ENCODE results near the gene RCOR3.

Gene RCOR3

GRCh38 chr1:211336161-211336560, 77.0 kb downstream of the RCOR3 start:
- Histone ChIP-seq H4K20me1 (ENCODE audit: low read depth, low read length) (no peaks in the 10 kb centered on the region), H3K79me2 (ENCODE audit: insufficient read depth, low read length) (peaks cover 21% of the 10 kb centered on the region; the same call in 1 of the 2 replicates), H2AFZ (ENCODE audit: low read depth, low read length, severe bottlenecking) (no peak overlapping the region), H3K9me3 (ENCODE audit: insufficient read depth, low read length) (no peaks in the 10 kb centered on the region), H3K9ac (ENCODE audit: low read length) (peak overlapping the region; percentile 34), H3K27ac (ENCODE audit: low read depth, low read length) (peak overlapping the region; percentile 87), H3K4me2 (ENCODE audit: low read depth, low read length, poor library complexity, severe bottlenecking) (peak overlapping the region; percentile 73), H3F3A (ENCODE audit: insufficient read depth) (peaks cover 11% of the 10 kb centered on the region), H3K9me2 (replicated peaks; ENCODE audit: insufficient read depth, low read length) (no peaks in the 10 kb centered on the region), H3K27me3 (ENCODE audit: low read length) (no peaks in the 10 kb centered on the region), H3K36me3 (ENCODE audit: low read length) (no peaks in the 10 kb centered on the region), H3K4me3 (ENCODE audit: insufficient read depth, low read length, poor library complexity, severe bottlenecking) (peak overlapping the region; percentile 12)
- TF ChIP-seq EZH2phosphoT487 (conservative IDR thresholded peaks at IDR 0.05; ENCODE audit: low read length) (no peak), CTCF (IDR thresholded peaks at IDR 0.05; ENCODE audit: insufficient read depth, low read length, poor library complexity, severe bottlenecking) (no peak)

GRCh38 chr1:211336775-211337174, 77.6 kb downstream of the RCOR3 start:
- Histone ChIP-seq H3K4me3 (ENCODE audit: insufficient read depth, low read length, poor library complexity, severe bottlenecking) (no peak overlapping the region), H3K27ac (ENCODE audit: low read depth, low read length) (no peak overlapping the region), H3K9me3 (ENCODE audit: insufficient read depth, low read length) (no peaks in the 10 kb centered on the region), H3K9me2 (replicated peaks; ENCODE audit: insufficient read depth, low read length) (no peaks in the 10 kb centered on the region), H3F3A (ENCODE audit: insufficient read depth) (peaks cover 11% of the 10 kb centered on the region), H3K4me2 (ENCODE audit: low read depth, low read length, poor library complexity, severe bottlenecking) (no peak overlapping the region), H3K9ac (ENCODE audit: low read length) (no peak overlapping the region), H3K79me2 (ENCODE audit: insufficient read depth, low read length) (peaks cover 20% of the 10 kb centered on the region; the same call in 1 of the 2 replicates), H2AFZ (ENCODE audit: low read depth, low read length, severe bottlenecking) (no peak overlapping the region), H3K27me3 (ENCODE audit: low read length) (no peaks in the 10 kb centered on the region), H3K36me3 (ENCODE audit: low read length) (no peaks in the 10 kb centered on the region), H4K20me1 (ENCODE audit: low read depth, low read length) (no peaks in the 10 kb centered on the region)
- TF ChIP-seq EZH2phosphoT487 (conservative IDR thresholded peaks at IDR 0.05; ENCODE audit: low read length): no peak
- TF ChIP-seq CTCF (IDR thresholded peaks at IDR 0.05; ENCODE audit: insufficient read depth, low read length, poor library complexity, severe bottlenecking): no peak

- Histone ChIP-seq H3K9ac (ENCODE audit: low read length) (no peak overlapping the region), H3K27ac (ENCODE audit: low read depth, low read length) (no peak overlapping the region), H3K27me3 (ENCODE audit: low read length) (no peaks in the 10 kb centered on the region), H3K36me3 (ENCODE audit: low read length) (no peaks in the 10 kb centered on the region), H3K9me2 (replicated peaks; ENCODE audit: insufficient read depth, low read length) (no peaks in the 10 kb centered on the region), H4K20me1 (ENCODE audit: low read depth, low read length) (no peaks in the 10 kb centered on the region), H3K4me2 (ENCODE audit: low read depth, low read length, poor library complexity, severe bottlenecking) (no peak overlapping the region), H3K9me3 (ENCODE audit: insufficient read depth, low read length) (no peaks in the 10 kb centered on the region), H3F3A (ENCODE audit: insufficient read depth) (peaks cover 11% of the 10 kb centered on the region), H2AFZ (ENCODE audit: low read depth, low read length, severe bottlenecking) (no peak overlapping the region), H3K79me2 (ENCODE audit: insufficient read depth, low read length) (peaks cover 17% of the 10 kb centered on the region; the same call in 1 of the 2 replicates), H3K4me3 (ENCODE audit: insufficient read depth, low read length, poor library complexity, severe bottlenecking) (no peak overlapping the region)
- TF ChIP-seq EZH2phosphoT487 (conservative IDR thresholded peaks at IDR 0.05; ENCODE audit: low read length): no peak
- no peak for TF ChIP-seq CTCF (IDR thresholded peaks at IDR 0.05; ENCODE audit: insufficient read depth, low read length, poor library complexity, severe bottlenecking)
Measured at GRCh38 chr1:211337430-211338223, 78.5 kb downstream of the RCOR3 start.

Measured in SU-DHL-6 (cell line).